PC-9 (cell line): ENCODE data around the gene SLC22A23. TPM values are rescaled to one million over a fixed set of nuclear protein-coding genes. Genes with fewer than 3 reads are reported as not detected.

Experiments used
- BruUV-seq: library from RNA; stranded (reverse); fragments of 400-500 nt; replicated peaks from 2 replicates; lab custom pipeline; 2021; lab: Mats Ljungman, UMichigan
- CTCF ChIA-PET: fragments of 300-600 bp; sonication (Branson Sonifier 250); formaldehyde crosslinking; loops from one replicate; lab custom pipeline; 2022; ENCODE audit warnings: antibody characterized with exemption; lab: Charles Lee
- POLR2A ChIA-PET: fragments of 300-600 bp; sonication (Branson Sonifier 250); formaldehyde crosslinking; loops from one replicate; lab custom pipeline; 2022; ENCODE audit warnings: antibody characterized with exemption; ENCODE audit not compliant: unreplicated experiment; lab: Charles Lee
- DNase-seq, 2 experiments: peaks; one replicate each; pipeline versions ENCODE4 v3.0.0 to v3.0.0-alpha.2; 2015 to 2022; ENCODE audit warnings: mixed read lengths in 1 of 2
- H2AFZ ChIP-seq: fragments of 200-600 bp; sonication (generic); 2 replicates; pipeline ENCODE4 v1.8.1; 2017; ENCODE audit warnings: antibody characterized with exemption
- H3F3A ChIP-seq: fragments of 200-600 bp; sonication (generic); 2 replicates; pipeline ENCODE4 v1.8.1; 2017; ENCODE audit warnings: antibody characterized with exemption, mild to moderate bottlenecking, low read depth; ENCODE audit not compliant: insufficient read depth
- H3K27ac ChIP-seq: fragments of 200-600 bp; sonication (generic); 2 replicates; pipeline ENCODE4 v1.6.1; 2016; ENCODE audit warnings: mixed run types
- H3K27me3 ChIP-seq: fragments of 200-600 bp; sonication (generic); 2 replicates; pipeline ENCODE4 v1.6.1; 2016; ENCODE audit warnings: low read depth, mixed run types; ENCODE audit not compliant: insufficient read depth
- H3K36me3 ChIP-seq: fragments of 200-600 bp; sonication (generic); 2 replicates; pipeline ENCODE4 v1.6.1; 2016; ENCODE audit warnings: low read depth, mixed run types
- H3K4me1 ChIP-seq: fragments of 200-600 bp; sonication (generic); replicated peaks from 2 replicates; pipeline ENCODE4 v1.6.1; 2016; ENCODE audit warnings: mixed run types; ENCODE audit not compliant: insufficient read depth
- H3K4me2 ChIP-seq: fragments of 200-600 bp; sonication (generic); 2 replicates; pipeline ENCODE4 v1.6.1; 2017; ENCODE audit warnings: mixed run types
- H3K4me3 ChIP-seq: fragments of 200-600 bp; sonication (generic); 2 replicates; pipeline ENCODE4 v1.6.1; 2016; ENCODE audit warnings: mixed run types
- H3K79me2 ChIP-seq: fragments of 200-600 bp; sonication (generic); 2 replicates; pipeline ENCODE4 v1.6.1; 2017; ENCODE audit warnings: low read depth, mixed run types
- H3K9me2 ChIP-seq: fragments of 200-600 bp; sonication (generic); 2 replicates; pipeline ENCODE4 v1.8.1; 2017; ENCODE audit warnings: mild to moderate bottlenecking; ENCODE audit not compliant: insufficient read depth
- H3K9me3 ChIP-seq: fragments of 200-600 bp; sonication (generic); 2 replicates; pipeline ENCODE4 v1.8.1; 2016; ENCODE audit warnings: low read depth; ENCODE audit not compliant: insufficient read depth
- H4K20me1 ChIP-seq: fragments of 200-600 bp; sonication (generic); 2 replicates; pipeline ENCODE4 v1.8.1; 2017; ENCODE audit not compliant: insufficient read depth
- CTCF ChIP-seq: fragments of 200-600 bp; sonication (generic); conservative IDR thresholded peaks from 2 replicates; pipeline ENCODE4 v1.6.1; 2017; ENCODE audit warnings: mixed run types, antibody characterized with exemption, mild to moderate bottlenecking, moderate library complexity
- EZH2 ChIP-seq: fragments of 200-600 bp; sonication (generic); IDR thresholded peaks from 2 replicates; pipeline ENCODE4 v1.8.0; 2017; ENCODE audit warnings: antibody characterized with exemption, low read depth
- intact Hi-C: fragments of 100-400 bp; cut with micrococcal nuclease; formaldehyde crosslinking; loops from one replicate; pipeline ENCODE4 v1.10.0; 2022; ENCODE audit not compliant: unreplicated experiment
- total RNA-seq: library from RNA; stranded (reverse); gene quantifications from 2 replicates; pipeline ENCODE4 v1.2.3, GENCODE V29; 2021

SLC22A23 gene
- total RNA-seq, 1 experiment from 2014 or later = 13.5 TPM

DNA sequence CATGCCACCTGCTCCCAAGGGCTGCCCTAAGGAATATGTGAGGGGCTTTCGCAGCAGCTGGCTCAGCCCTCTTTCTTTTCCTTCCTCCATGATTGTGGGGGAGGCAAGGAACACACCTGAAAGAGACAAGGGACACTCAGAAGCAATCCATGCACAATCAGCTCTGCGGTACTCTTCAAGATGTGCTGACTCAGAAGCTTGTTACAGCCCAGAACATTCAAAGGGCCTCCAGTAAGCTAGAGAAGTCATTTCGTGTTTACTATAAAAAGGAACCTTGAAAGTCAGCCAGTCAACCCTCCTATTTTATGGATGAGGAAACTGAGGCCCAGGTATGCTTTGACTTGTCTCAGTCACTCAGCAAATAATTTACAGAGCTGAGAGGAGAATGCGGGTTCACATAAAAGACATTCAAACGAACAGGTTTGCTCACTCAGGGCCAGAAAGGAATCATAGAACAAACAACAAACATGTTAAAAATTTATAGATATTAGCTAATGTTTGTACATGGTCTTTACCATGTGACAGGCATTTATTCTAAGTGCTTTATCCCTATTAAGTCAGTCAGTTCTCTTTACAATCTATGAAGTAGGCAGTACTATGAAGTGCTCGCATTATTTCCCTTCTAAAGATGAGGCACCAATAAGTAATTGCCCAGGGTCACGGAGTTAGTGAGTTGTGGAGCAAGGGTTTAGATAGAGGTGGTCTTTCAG is 37.7 kb upstream of the SLC22A23 start:
- Histone ChIP-seq H3K79me2 (no peaks in the 10 kb centered on the region), H3K4me1 (peaks cover 3% of the 10 kb centered on the region; the same call in 1 of the 2 replicates), H3K9me3 (no peaks in the 10 kb centered on the region), H2AFZ (no peak overlapping the region), H3K27me3 (peaks cover 5% of the 10 kb centered on the region; the same call in 1 of the 2 replicates), H4K20me1 (no peaks in the 10 kb centered on the region), H3K4me2 (no peak overlapping the region), H3K36me3 (no peaks in the 10 kb centered on the region), H3F3A (0 out of 2 replicates have a peak, but pooled peaks cover under 1% of the 10 kb centered on the region), H3K27ac (no peak overlapping the region), H3K9me2 (no peaks in the 10 kb centered on the region), H3K4me3 (no peak overlapping the region)
- POLR2A ChIA-PET = interaction anchor here (0.6 kb wide), 1 partner anchor 402 kb away, joined by 4 read pairs; no protein-coding TSS in a partner anchor
- DNase-seq = no peak
- BruUV-seq = no TSS peak
- intact Hi-C loops = no loop called here
- no peak for TF ChIP-seq CTCF
- no peak for TF ChIP-seq EZH2
- CTCF ChIA-PET = no interaction called here

DNA sequence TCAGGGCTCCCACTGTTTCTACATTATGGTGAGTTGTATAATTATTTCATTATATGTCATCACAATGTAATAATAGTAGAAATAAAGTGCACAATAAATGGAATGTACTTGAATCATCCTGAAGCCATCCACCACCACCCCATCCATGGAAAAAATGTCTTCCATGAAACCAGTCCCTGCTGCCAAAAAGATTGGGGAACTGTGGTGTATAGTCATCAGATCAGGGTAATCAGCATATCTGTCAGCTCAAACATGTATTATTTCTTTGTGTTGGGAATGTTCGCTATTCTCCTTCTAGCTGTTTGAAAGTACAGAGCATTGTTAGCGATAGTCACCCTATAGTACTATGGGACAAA is 33.8 kb upstream of the SLC22A23 start:
- DNase-seq = no peak
- Histone ChIP-seq H3F3A (no peaks in the 10 kb centered on the region), H3K4me2 (no peak overlapping the region), H2AFZ (no peak overlapping the region), H3K9me3 (no peaks in the 10 kb centered on the region), H4K20me1 (no peaks in the 10 kb centered on the region), H3K9me2 (no peaks in the 10 kb centered on the region), H3K4me3 (no peak overlapping the region), H3K36me3 (no peaks in the 10 kb centered on the region), H3K4me1 (no peaks in the 10 kb centered on the region), H3K27ac (no peak overlapping the region), H3K79me2 (no peaks in the 10 kb centered on the region), H3K27me3 (peaks cover 5% of the 10 kb centered on the region; the same call in 1 of the 2 replicates)
- no TSS peak for BruUV-seq
- CTCF ChIA-PET = no interaction called here
- POLR2A ChIA-PET = interaction anchor here (0.5 kb wide), 1 partner anchor 10 kb away, joined by 3 read pairs; no protein-coding TSS in a partner anchor
- no peak for TF ChIP-seq EZH2
- no peak for TF ChIP-seq CTCF
- intact Hi-C loops = no loop called here

DNA sequence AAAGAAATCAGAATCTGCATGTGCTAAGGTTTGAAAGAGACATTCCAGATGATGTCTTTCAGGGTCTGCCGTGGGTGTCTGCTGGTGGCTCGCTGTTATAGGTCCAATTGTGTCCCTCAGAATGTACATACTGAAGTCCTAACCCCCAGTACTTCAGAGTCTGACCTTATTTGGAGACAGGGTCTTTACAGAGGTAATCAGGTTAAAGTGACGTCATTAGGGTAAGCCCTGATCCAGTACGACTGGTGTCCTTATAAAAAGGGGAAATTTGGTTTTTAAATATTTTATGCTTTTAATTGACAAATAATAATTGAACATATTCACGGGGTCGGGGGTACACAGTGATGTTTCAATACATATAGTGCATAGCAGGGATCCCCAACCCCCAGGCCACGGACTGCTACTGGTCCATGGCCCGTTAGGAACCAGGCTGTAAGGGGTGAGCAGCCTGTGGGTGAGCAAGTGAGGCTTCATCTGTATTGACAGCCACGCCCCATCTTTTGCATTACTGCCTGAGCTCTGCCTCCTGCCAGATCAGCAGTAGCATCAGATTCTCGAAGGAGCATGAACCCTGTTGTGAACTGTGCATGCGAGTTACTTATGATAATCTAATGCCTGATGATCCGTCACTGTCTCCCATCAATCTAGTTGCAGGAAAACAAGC is 33.2 kb upstream of the SLC22A23 start:
- Histone ChIP-seq H3K4me1 (no peaks in the 10 kb centered on the region), H3K36me3 (no peaks in the 10 kb centered on the region), H3F3A (no peaks in the 10 kb centered on the region), H3K27ac (no peak overlapping the region), H3K27me3 (peaks cover 5% of the 10 kb centered on the region; the same call in 1 of the 2 replicates), H2AFZ (no peak overlapping the region), H3K9me2 (no peaks in the 10 kb centered on the region), H4K20me1 (no peaks in the 10 kb centered on the region), H3K4me2 (no peak overlapping the region), H3K79me2 (no peaks in the 10 kb centered on the region), H3K9me3 (no peaks in the 10 kb centered on the region), H3K4me3 (no peak overlapping the region)
- TF ChIP-seq CTCF (no peak), EZH2 (no peak)
- no TSS peak for BruUV-seq
- ChIA-PET POLR2A (interaction anchor here (0.5 kb wide), 1 partner anchor 10 kb away, joined by 3 read pairs; no protein-coding TSS in a partner anchor), CTCF (no interaction called here)
- no peak for DNase-seq
- intact Hi-C loops = no loop called here
